Amygdala (tissue), 56 donors: ENCODE results near the gene ZC3H7A.
"Not testable (repeated sequence)": the region's sequence is repeated elsewhere in the genome, so short reads cannot be mapped to it uniquely, and the experiment has no call there.

Source experiments
- DNase-seq, 56 donors: peaks; one replicate each; lab custom pipeline; 2025; lab: John Stamatoyannopoulos, UW

The ZC3H7A gene

DNA sequence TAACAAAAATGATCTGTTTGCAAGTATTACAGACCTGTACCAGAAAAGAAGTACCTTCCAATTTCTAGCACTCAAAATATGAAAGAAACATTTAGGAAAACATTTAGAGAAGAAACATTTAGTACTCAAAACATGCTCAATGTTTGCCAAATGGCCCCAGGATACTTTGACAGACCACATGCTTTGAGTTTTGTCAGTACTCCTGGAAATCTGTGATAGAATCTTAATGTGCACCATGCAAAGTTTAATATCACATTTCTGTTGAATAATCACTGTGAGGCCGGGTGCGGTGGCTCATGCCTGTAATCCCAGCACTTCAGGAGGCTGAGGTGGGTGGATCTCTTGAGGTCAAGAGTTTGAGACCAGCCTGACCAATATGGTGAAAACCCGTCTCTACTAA lies 8.5 kb upstream of the ZC3H7A start:
- no peak for DNase-seq

DNA sequence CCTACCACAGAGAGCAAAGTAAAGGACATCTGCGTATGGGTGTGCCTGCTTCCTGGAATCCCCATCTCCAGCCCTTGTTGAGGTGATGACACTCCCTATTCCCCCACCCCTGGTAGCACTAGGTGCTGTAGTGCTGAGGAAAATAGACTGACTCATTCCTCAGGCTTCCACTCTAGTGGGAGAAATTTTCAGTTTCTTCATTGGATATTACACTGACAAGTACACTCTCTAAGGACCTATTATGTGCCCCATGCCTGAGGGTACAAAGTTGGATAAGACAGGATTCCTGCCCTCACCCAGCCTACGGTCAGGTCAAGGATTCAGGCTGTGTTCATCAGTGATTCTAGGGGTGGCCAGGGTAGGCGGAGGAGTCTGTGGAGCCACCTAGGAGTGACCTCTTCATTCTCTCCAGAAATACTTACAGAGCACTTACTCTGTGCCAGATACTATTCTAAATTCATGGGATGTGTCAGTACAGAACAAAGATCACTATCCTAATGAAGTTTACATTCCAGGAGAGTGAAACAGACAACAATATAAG lies 4.5 kb upstream of the ZC3H7A start:
- no peak for DNase-seq

DNA sequence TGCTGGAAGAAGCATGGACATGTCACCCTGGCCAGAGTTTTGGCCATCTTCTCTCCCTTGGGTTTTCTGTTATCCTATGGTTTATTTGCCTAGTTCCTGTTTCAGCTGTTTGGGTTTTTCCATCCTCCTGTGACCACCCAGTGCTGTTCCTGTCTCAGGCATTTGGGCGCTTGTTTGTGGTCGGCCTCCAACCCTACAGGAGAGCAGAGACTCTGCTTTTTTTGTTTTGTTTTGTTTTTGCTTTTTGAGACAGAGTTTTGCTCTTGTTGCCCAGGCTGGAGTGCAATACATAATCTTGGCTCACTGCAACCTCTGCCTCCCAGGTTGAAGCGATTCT lies 3.3 kb upstream of the ZC3H7A start:
- DNase-seq: no peak

DNA sequence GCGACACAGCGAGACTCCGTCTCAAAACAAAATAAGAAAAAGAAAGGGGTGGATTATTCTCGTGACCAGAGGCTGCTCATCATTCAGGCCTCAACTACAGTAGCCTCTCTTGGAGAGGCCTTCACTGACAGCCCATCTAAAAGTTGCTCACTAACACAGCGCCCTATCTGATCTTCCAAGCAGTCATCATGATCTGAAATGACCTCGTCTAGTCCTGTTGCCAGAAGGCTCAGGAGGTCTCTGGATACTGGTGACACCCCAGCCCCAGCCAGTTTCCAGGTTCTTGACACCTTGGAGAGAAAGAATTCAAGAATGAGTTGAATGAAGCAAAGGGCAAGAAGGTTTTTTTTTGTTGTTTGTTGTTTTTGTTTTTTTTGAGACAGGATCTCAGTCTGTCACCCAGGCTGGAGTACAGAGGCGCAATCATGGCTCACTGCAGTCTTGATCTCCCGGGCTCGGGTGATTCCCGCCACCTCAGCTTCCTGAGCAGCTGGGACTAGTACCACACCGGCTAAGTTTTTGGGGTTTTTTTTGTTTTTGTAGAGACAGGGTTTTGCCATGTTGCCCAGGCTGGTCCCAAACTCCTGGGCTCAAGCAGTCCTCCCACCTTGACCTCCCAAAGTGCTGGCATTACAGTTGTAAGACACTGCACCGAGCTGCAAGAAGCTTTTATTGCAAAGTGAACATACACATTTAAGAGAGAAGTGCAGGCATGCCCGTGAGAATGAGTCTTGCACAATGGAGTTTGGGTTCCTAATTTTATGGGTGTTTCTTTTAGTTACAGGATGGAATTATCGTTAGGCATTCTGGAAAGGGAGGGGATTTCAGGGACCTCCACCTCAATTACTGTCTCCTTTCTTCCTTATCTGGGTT lies 2.7 kb upstream of the ZC3H7A start:
- DNase-seq: no peak

DNA sequence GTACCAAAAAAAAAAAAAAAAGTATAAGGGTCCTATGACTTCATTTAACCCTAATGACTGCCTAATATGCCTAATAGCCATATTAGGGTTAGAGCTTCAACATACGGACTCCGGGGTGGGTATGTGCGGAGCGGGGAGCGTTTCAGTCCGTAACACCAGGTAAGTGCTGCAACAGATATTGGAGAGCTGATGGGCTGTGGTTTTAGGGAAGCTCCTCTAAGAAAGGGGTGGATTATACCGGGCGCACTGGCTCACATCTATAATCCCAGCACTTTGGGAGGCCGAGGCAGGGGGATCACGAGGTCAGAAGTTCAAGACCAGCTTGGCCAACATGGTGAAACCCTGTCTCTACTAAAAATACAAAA lies 1.9 kb upstream of the ZC3H7A start:
- DNase-seq: no peak

DNA sequence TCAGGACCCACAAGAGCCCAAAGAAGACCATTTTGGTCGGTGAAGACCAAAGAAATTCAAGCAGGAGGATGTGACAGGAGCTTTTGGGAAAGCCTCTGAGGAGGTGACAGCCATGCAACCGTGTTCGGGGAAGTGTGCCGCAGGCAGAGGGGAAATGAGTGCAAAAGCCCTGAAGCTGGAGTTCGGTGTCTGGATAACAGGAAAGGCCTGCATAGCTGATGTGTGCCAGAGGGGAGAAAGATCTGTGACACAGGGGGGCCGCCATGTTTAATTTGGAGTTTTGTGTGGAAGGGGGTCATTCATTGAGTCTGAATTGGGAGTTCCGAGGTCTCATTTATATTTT lies 870 bp upstream of the ZC3H7A start:
- DNase-seq: peak in 4 of 56 donors; percentile 19 to 30 (median 26)

DNA sequence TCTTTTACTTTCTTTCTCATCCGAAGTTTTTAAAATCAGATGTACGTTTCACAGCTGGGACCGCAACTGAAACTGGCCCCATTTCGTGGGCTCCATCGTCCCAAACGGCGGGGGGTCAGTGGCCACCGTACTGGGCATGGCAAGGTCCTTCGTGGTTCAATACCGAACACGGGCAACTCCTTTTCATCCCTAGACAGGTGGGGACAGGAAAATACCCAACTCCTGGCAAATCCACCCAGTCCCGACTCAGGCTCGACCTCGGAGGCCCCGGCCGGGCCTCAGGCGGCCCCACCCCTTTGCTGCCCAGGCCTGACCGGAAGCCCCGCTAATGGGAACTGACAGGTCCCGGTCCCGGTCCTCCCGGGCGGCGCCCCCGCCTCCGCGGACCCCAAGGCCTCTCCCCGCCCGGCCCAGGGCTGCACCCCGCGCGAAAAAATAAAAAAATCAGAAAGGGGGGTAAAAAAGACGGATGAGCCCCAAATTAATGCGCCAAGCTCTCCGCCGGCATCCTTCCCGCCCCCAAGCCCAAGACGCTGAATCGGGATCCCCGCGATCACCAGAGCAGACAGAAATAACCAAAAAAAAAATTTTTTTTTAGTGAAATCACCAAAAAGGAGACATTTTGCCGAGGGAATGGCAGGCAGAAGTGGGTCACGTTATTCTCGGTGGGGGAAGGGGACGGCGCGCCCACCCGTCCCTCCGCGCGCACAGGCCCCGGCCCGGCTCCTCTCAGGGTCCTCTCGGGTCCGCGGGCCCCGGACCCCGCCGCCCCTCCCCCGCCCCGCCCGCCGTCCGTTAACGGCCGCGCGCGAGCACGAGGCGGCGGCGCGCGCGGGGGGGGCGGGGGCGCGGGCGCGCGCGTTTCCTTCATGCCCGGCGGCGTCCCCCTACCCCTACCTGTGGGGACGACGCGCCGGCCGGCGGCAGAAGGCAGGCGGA lies 562 bp downstream of the ZC3H7A start:
- DNase-seq: peak in 45 of 56 donors; percentile 1 to 59 (median 20)

DNA sequence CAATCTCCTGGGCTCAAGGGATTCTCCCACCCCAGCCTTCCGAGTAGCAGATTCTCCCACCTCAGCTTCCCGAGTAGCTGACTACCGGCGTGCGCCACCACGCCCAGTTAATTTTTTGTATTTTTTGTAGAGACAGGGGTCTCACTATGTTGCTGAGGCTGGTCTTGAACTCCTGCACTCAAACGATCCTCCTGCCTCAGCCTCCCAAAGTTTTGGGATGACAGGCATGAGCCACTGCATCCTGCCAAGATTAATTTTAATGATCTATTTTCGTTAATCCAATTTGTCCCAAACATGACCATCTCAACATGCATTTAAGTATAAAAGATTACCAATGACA lies 1.2 kb downstream of the ZC3H7A start:
- no peak for DNase-seq

DNA sequence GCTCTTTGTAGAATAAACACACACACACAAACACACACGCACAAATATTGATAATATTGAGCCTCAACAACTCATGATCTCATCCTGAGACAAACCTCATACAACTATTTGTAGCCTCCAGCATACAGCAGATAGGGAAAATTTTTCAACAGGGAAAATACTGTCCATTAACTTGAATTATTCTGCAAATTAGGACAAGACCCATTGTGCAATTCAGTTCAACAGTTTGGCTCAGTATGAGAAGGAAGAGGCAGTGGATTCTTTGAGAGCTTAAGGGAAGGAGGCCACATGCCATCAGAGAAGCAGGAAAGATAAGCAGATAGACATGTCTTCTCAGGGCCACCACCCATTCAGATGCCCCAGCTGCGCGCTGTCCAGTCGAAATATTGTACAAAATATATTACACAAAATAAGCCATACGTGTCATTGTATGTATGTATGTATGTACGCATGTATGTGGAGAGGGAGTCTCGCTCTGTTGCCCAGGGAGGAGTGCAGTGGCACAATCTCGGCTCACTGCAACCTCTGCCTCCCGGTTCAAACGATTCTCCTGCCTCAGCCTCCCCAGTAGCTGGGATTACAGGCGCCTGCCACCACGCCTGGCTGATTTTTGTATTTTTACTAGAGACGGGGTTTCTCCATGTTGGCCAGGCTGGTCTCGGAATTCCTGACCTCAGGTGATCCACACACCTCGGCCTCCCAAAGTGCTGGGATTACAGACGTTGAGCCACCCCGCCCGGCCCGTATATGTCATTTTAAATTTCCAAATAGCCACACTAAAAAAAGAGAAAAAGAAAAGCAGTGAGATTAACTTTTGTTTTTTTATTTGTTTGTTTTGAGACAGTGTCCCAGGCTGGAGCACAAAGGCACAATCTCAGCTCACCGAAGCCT lies 1.8 kb downstream of the ZC3H7A start:
- no peak for DNase-seq

DNA sequence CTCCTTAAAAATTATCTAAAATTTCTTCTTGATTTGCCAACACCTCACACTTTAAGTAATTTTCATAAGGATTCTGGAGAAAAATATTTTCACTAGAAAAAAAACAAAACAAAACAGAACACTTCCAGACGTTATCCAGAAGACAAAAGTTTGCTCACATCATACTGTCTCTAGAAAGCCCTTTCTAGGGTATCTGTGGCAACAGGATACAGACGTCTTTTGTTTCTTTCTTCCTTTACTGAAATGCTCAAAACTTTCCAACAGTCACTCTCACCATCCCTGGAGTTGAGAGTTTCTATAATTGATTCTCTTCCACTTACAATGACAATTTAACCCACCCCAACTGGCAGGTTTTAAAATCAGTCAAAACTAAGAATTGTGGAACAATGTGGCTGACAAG lies 2.6 kb downstream of the ZC3H7A start:
- no peak for DNase-seq

DNA sequence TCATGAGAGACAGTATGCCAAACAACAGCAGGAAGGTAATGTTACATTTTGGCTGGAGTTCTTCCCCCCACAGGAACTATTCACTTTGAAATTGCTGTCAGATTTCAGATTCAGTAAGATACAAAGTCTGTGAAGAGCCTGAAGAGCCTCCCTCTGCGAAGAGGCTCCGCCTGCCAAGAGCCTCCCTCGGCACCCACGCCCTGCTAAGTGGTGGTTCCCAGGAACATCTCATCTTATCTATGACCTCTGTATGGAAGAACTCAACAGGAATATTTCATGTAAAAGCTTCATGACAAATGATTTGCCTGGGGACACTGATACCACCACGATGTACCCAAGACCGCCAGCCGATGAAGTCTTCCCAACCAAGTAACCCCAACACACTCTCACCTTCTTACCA lies 3.2 kb downstream of the ZC3H7A start:
- DNase-seq: no peak

DNA sequence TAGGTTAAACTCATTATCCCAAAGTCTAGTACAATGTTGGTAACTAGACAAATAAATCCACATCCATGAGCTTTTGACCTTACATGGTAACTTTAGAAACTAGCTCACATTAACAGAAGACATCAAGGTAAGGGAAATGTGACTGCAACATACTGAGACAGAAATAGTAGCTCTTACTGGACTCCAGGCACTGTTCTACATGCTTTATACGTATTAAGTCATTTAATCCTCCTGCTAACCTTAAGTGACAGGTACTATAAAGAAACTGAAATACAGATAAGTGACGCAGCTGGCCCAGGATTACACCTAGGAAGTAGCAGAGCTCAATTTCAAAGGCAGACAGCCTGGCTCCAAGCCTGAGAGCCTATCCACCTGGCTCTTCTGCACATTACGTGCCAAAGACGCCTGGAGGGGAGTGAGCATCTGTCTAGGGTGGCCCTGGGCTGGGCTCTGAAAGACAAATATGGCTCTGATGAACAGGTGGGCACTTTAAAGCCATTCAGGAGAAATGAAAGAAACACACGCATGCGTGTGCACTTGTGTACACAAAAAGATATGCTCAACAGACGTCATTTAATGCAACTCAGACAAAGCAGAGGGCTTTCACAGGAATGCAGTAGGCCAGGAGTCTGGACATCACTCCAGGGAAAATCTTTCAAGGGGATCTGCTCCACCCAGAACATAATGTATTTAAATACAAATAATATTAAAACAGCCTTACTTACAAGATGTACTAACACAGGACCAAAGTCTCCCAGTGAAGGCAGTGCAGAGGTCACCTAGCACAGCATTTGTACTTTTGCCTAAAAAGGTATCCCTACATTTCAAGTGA lies 4.4 kb downstream of the ZC3H7A start:
- no peak for DNase-seq

DNA sequence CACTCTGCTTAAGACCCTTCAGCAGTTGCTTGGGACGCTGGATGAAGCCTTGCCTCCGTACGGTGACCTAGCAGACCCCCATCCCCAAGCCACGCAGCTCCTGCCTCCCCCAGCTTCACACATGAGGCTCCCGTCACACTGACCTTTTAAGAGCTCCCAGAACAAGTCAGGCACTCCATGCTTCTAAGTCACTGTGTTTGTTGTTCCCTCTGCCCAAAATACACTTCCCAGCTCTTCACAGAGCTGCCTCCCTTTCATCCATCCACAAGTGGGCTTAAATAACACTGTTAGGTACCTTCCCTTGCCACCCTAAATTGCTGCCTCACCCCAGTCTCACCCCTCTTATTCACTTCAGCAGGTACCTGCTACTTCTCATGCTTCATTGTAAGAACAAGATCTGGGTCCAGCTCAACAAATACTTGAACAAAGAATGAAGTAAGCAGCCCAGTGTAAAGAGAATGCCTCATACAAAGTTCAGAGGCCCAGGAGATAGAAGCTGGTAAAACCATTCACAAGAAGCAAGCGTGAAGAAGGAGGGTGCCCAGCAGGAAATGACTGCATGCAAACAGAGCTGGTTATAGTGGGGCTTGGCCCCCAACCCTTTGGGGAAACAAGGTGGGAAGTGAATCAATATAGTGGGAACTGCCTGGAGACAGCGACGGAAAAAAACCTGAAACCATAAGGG lies 5.8 kb downstream of the ZC3H7A start:
- DNase-seq: no peak

DNA sequence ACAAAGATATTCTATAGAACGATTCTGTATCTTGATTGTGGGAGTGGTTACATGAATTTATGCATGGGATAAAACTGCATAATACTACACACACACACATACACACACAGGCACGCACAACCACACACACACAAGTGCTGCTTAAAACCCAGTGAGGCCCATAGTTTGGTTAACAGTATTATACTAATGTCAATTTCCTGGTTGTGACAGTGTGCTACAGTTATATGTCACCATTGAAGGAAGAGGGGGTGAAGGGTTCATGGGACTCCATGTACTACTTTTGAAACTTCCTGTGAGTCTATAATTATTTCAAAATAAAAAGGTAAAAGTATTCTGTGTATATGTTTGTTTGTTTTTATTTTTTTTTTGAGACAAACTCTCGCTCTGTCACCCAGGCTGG lies 8.1 kb downstream of the ZC3H7A start:
- DNase-seq: no peak

DNA sequence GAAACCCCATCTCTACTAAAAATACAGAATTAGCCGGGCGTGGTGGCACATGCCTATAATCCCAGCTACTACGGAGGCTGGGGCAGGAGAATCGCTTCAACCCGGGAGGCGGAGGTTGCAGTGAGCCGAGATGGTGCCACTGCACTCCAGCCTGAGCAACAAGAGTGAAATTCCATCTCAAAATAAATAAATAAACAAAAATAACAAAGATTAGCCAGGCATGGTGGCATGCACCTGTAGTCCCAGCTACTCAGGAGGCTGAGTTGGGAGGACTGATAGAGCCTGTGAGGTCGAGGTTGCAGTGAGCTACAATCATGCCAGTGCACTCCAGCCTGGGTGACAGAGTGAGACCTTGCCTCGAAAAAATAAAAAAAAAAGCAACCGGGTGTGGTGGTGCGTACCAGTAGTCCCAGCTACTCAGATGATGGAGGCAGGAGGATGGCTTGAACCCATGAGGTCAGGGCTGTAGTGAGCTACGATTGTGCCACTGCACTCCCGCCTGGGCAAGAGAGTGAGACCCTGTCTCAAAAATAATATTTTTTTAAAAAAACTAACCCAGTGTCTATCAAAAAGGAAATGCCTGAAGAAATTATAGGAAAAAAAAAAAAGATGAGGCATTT lies 12.0 kb downstream of the ZC3H7A start:
- DNase-seq: not testable (repeated sequence)

DNA sequence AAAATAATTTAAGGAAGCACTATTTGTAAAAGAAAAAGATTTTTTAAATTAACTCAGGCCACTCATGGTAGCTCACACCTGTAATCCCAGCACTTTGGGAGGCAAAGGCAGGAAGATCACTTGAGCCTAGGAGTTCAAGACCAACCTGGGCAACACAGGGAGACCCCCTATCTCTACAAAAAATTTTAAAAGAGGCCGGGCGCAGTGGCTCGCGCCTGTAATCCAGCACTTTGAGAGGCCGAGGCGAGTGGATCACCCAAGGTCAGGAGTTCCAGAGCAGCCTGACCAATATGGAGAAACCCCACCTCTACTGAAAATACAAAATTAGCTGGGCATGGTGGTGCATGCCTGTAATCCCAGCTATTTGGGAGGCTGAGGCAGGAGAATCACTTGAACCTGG lies 12.7 kb downstream of the ZC3H7A start:
- not testable (repeated sequence) for DNase-seq

DNA sequence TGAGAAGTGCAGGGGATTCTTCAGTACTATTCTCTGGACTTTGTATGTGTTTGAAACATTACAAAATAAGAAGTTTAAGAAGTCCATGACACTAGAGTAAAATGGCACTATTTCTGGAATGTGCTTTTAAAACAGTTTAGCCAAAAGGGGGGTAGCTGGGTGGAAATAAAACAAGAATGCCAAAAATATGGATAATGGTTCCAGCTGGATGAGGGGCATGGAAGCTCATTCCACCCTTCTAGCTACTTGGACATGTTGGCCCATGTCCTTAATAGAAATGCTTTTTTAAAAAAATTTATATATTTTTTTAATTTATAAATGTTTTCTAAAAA lies 13.1 kb downstream of the ZC3H7A start:
- DNase-seq: no peak

DNA sequence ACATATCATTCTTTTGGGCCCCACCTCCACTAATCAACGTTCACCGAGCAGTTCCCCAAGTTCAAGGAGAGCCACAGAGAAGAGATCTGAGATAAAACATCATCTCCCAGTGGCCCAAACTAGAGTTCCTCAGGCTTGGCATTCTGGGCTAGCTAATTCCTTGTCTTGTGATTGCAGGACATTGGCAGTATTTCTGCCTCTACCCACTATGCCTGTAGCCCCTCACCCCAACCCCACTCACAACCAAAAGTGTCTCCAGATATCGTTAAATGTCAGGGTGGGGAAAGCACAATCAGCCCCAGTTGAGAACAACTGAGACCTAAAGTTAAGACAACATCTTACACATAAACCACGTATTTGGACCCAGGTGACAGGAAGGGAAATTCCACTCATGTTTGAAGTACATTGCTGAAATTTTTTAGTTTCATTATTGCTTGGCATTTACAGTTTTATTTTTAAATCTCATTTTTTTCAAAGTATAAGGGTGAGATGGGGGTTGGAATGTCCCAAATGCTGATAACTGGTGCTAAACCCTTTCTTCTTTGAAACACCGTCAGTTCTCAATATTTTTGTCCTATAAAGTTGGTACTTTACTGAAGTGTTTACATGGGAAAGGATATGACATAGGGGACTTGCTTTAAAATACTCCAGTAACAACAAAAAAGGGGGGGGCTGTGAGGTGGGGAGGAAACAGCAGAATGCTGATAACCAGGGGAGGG lies 13.6 kb downstream of the ZC3H7A start:
- DNase-seq: no peak
